PC-9 (cell line): Measurements from ENCODE around the gene ZNF804A. TPM values are rescaled to one million over a fixed set of nuclear protein-coding genes. Genes with fewer than 3 reads are reported as not detected.

Experiments used
- BruUV-seq: library from RNA; stranded (reverse); fragments of 400-500 nt; replicated peaks from 2 replicates; lab custom pipeline; 2021; lab: Mats Ljungman, UMichigan
- CTCF ChIA-PET: fragments of 300-600 bp; sonication (Branson Sonifier 250); formaldehyde crosslinking; loops from one replicate; lab custom pipeline; 2022; ENCODE audit warnings: antibody characterized with exemption; lab: Charles Lee
- POLR2A ChIA-PET: fragments of 300-600 bp; sonication (Branson Sonifier 250); formaldehyde crosslinking; loops from one replicate; lab custom pipeline; 2022; ENCODE audit warnings: antibody characterized with exemption; ENCODE audit not compliant: unreplicated experiment; lab: Charles Lee
- DNase-seq, 2 experiments: peaks; one replicate each; pipeline versions ENCODE4 v3.0.0 to v3.0.0-alpha.2; 2015 to 2022; ENCODE audit warnings: mixed read lengths in 1 of 2
- H2AFZ ChIP-seq: fragments of 200-600 bp; sonication (generic); 2 replicates; pipeline ENCODE4 v1.8.1; 2017; ENCODE audit warnings: antibody characterized with exemption
- H3F3A ChIP-seq: fragments of 200-600 bp; sonication (generic); 2 replicates; pipeline ENCODE4 v1.8.1; 2017; ENCODE audit warnings: antibody characterized with exemption, mild to moderate bottlenecking, low read depth; ENCODE audit not compliant: insufficient read depth
- H3K27ac ChIP-seq: fragments of 200-600 bp; sonication (generic); 2 replicates; pipeline ENCODE4 v1.6.1; 2016; ENCODE audit warnings: mixed run types
- H3K27me3 ChIP-seq: fragments of 200-600 bp; sonication (generic); 2 replicates; pipeline ENCODE4 v1.6.1; 2016; ENCODE audit warnings: low read depth, mixed run types; ENCODE audit not compliant: insufficient read depth
- H3K36me3 ChIP-seq: fragments of 200-600 bp; sonication (generic); 2 replicates; pipeline ENCODE4 v1.6.1; 2016; ENCODE audit warnings: low read depth, mixed run types
- H3K4me1 ChIP-seq: fragments of 200-600 bp; sonication (generic); replicated peaks from 2 replicates; pipeline ENCODE4 v1.6.1; 2016; ENCODE audit warnings: mixed run types; ENCODE audit not compliant: insufficient read depth
- H3K4me2 ChIP-seq: fragments of 200-600 bp; sonication (generic); 2 replicates; pipeline ENCODE4 v1.6.1; 2017; ENCODE audit warnings: mixed run types
- H3K4me3 ChIP-seq: fragments of 200-600 bp; sonication (generic); 2 replicates; pipeline ENCODE4 v1.6.1; 2016; ENCODE audit warnings: mixed run types
- H3K79me2 ChIP-seq: fragments of 200-600 bp; sonication (generic); 2 replicates; pipeline ENCODE4 v1.6.1; 2017; ENCODE audit warnings: low read depth, mixed run types
- H3K9me2 ChIP-seq: fragments of 200-600 bp; sonication (generic); 2 replicates; pipeline ENCODE4 v1.8.1; 2017; ENCODE audit warnings: mild to moderate bottlenecking; ENCODE audit not compliant: insufficient read depth
- H3K9me3 ChIP-seq: fragments of 200-600 bp; sonication (generic); 2 replicates; pipeline ENCODE4 v1.8.1; 2016; ENCODE audit warnings: low read depth; ENCODE audit not compliant: insufficient read depth
- H4K20me1 ChIP-seq: fragments of 200-600 bp; sonication (generic); 2 replicates; pipeline ENCODE4 v1.8.1; 2017; ENCODE audit not compliant: insufficient read depth
- EZH2 ChIP-seq: fragments of 200-600 bp; sonication (generic); IDR thresholded peaks from 2 replicates; pipeline ENCODE4 v1.8.0; 2017; ENCODE audit warnings: antibody characterized with exemption, low read depth
- intact Hi-C: fragments of 100-400 bp; cut with micrococcal nuclease; formaldehyde crosslinking; loops from one replicate; pipeline ENCODE4 v1.10.0; 2022; ENCODE audit not compliant: unreplicated experiment
- total RNA-seq: library from RNA; stranded (reverse); gene quantifications from 2 replicates; pipeline ENCODE4 v1.2.3, GENCODE V29; 2021
- TF ChIP-seq, protein P1 (sequence below): fragments of 200-600 bp; sonication (generic); conservative IDR thresholded peaks from 2 replicates; pipeline ENCODE4 v1.6.1; 2017; ENCODE audit warnings: mixed run types, antibody characterized with exemption, mild to moderate bottlenecking, moderate library complexity

The ZNF804A gene
- total RNA-seq, 1 experiment from 2014 or later: not detected

DNA sequence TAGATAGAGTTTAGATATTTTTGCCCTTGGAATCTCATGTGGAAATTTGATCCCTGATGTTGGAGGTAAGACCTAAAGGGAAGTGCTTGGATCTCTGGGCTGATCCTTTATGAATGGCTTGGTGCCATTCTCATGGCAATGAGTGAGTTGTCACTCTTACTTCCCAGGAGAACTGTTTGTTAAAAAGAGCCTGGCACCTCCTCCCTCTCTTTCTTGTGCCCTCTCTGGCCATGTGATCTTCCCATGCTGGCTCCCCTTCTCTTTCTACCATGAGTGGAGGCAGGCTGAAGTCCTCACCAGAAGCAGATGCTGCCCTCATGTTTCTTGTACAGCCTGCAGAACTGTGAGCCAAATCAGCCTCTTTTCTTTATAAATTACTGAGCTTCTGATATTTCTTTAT lies 276.9 kb downstream of the ZNF804A start:
- BruUV-seq: no TSS peak

DNA sequence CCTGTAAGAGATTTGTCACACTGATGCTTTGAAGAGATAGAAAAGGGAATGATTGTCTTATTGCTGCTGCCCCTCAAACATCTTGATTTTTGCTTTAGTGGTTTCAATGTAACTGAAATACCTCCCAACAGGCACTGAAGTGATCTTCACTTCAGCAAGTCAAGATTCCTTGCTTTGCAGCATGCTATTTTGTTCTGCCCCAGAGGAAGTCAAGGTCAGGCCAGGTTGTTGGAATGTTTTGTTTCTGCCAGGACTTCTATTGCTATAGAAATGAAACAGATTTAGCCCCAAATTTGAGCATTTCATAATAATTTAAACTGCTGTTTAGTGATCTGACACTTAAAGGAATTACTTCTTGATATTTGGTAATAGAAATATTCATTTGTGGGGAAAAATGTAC lies 277.6 kb downstream of the ZNF804A start:
- Histone ChIP-seq H3K36me3 (no peaks in the 10 kb centered on the region), H3K4me1 (no peaks in the 10 kb centered on the region), H3F3A (no peaks in the 10 kb centered on the region), H3K79me2 (no peaks in the 10 kb centered on the region), H2AFZ (no peak overlapping the region), H3K27me3 (no peaks in the 10 kb centered on the region), H3K9me2 (no peaks in the 10 kb centered on the region), H3K9me3 (no peaks in the 10 kb centered on the region), H3K27ac (no peak overlapping the region), H3K4me3 (no peak overlapping the region), H4K20me1 (no peaks in the 10 kb centered on the region), H3K4me2 (no peak overlapping the region)
- no TSS peak for BruUV-seq
- DNase-seq: no peak
- intact Hi-C loops: no loop called here
- CTCF ChIA-PET: no interaction called here
- TF ChIP-seq, protein P1, sequence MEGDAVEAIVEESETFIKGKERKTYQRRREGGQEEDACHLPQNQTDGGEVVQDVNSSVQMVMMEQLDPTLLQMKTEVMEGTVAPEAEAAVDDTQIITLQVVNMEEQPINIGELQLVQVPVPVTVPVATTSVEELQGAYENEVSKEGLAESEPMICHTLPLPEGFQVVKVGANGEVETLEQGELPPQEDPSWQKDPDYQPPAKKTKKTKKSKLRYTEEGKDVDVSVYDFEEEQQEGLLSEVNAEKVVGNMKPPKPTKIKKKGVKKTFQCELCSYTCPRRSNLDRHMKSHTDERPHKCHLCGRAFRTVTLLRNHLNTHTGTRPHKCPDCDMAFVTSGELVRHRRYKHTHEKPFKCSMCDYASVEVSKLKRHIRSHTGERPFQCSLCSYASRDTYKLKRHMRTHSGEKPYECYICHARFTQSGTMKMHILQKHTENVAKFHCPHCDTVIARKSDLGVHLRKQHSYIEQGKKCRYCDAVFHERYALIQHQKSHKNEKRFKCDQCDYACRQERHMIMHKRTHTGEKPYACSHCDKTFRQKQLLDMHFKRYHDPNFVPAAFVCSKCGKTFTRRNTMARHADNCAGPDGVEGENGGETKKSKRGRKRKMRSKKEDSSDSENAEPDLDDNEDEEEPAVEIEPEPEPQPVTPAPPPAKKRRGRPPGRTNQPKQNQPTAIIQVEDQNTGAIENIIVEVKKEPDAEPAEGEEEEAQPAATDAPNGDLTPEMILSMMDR: no peak
- no peak for TF ChIP-seq EZH2
- POLR2A ChIA-PET: no interaction called here

More for the DNA sequence above, 276.9 kb downstream of the ZNF804A start:
- Histone ChIP-seq H3K79me2 (no peaks in the 10 kb centered on the region), H3K4me1 (no peaks in the 10 kb centered on the region), H4K20me1 (no peaks in the 10 kb centered on the region), H3K27me3 (no peaks in the 10 kb centered on the region), H3F3A (no peaks in the 10 kb centered on the region), H3K36me3 (no peaks in the 10 kb centered on the region), H3K4me2 (no peak overlapping the region), H2AFZ (no peak overlapping the region), H3K9me3 (no peaks in the 10 kb centered on the region), H3K4me3 (no peak overlapping the region), H3K9me2 (no peaks in the 10 kb centered on the region), H3K27ac (no peak overlapping the region)
- CTCF ChIA-PET: no interaction called here
- POLR2A ChIA-PET: no interaction called here
- TF ChIP-seq EZH2: no peak
- TF ChIP-seq, protein P1: no peak
- no peak for DNase-seq
- intact Hi-C loops: no loop called here

DNA sequence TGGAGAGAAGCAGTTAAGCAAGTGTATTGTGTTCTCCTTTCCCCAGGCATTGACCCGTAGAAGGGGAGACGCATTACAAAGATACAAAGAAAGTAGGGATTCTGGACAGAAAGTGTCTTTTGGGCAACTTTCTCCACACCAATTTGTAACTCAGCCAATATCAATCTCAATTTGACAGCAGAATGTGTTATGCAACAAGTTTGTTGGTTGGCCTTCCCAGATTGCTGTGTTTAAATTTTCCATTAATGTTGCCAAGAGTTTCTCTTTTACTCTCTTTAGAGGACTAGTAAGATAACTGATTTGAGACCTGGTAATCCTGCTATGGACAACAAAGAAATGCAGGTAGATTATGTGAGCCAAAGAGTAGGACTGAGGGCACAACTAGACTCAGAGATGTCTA lies 279.6 kb downstream of the ZNF804A start:
- BruUV-seq: no TSS peak
- no peak for TF ChIP-seq EZH2
- TF ChIP-seq, protein P1: no peak
- no peak overlapping the region for H3K4me3 ChIP-seq
- H3K27me3 ChIP-seq: no peaks in the 10 kb centered on the region
- no peak for DNase-seq
- POLR2A ChIA-PET: no interaction called here
- H3K9me2 ChIP-seq: no peaks in the 10 kb centered on the region
- H3F3A ChIP-seq: no peaks in the 10 kb centered on the region
- H3K27ac ChIP-seq: no peak overlapping the region
- no peak overlapping the region for H3K4me2 ChIP-seq
- no peaks in the 10 kb centered on the region for H3K4me1 ChIP-seq
- intact Hi-C loops: no loop called here
- no peaks in the 10 kb centered on the region for H4K20me1 ChIP-seq
- CTCF ChIA-PET: no interaction called here
- H2AFZ ChIP-seq: no peak overlapping the region
- no peaks in the 10 kb centered on the region for H3K79me2 ChIP-seq
- no peaks in the 10 kb centered on the region for H3K36me3 ChIP-seq
- H3K9me3 ChIP-seq: no peaks in the 10 kb centered on the region
